Vagina (tissue), 2 donors: Measurements from ENCODE around the gene PPIP5K1. TPM values are rescaled to one million over a fixed set of nuclear protein-coding genes. Genes with fewer than 3 reads are reported as not detected.
A peak's percentile ranks its signal among the peaks of the same experiment; 100 is the strongest.

Experiments
- DNase-seq, 2 donors: peaks; one replicate each; pipeline ENCODE4 v3.0.0-alpha.2; 2017; ENCODE audit errors: extremely low spot score in 2 of 2
- H3K27ac ChIP-seq: fragments of 200-600 bp; sonication (generic); one replicate; pipeline ENCODE4 v1.5.1; 2019
- H3K27me3 ChIP-seq: fragments of 200-600 bp; sonication (generic); one replicate; pipeline ENCODE4 v1.5.1; 2019
- H3K36me3 ChIP-seq, 2 donors: fragments of 200-600 bp; sonication (generic); one replicate each; pipeline ENCODE4 v1.5.1; 2017 to 2019
- H3K4me1 ChIP-seq: fragments of 200-600 bp; sonication (generic); one replicate; pipeline ENCODE4 v1.5.1; 2019
- H3K4me3 ChIP-seq, 2 donors: fragments of 200-600 bp; sonication (generic); 1 replicate in 1 of 2; 2 replicates in 1 of 2; pipeline ENCODE4 v1.5.1; 2016 to 2019
- H3K9me3 ChIP-seq: fragments of 200-600 bp; sonication (generic); one replicate; pipeline ENCODE4 v1.5.1; 2019
- POLR2A ChIP-seq, 2 donors: fragments of 450-650 bp; IDR thresholded peaks; one replicate each; pipeline ENCODE4 v1.6.1; 2017; ENCODE audit warnings: antibody characterized with exemption in 2 of 2, mild to moderate bottlenecking in 2 of 2, moderate library complexity in 2 of 2
- POLR2AphosphoS5 ChIP-seq, 2 donors: sonication (generic); formaldehyde crosslinking; IDR thresholded peaks; one replicate each; pipeline ENCODE4 v1.9.0; 2017; ENCODE audit warnings: antibody characterized with exemption in 2 of 2, mild to moderate bottlenecking in 2 of 2, low read depth in 1 of 2; ENCODE audit not compliant: insufficient read depth in 1 of 2
- intact Hi-C: fragments of 100-400 bp; cut with DNase I; formaldehyde crosslinking; loops from one replicate; pipeline ENCODE4 v1.15.1; 2023
- total RNA-seq: library from RNA; depleted of rRNA; stranded (reverse); fragments of >200 nt; gene quantifications from one replicate; pipeline ENCODE4 v1.2.3, GENCODE V29; 2016
- TF ChIP-seq, protein P1 (sequence below), 3 experiments: fragments of 450-650 bp in 2 of 3; fragments of 200-600 bp in 1 of 3; sonication (generic) in 1 of 3; IDR thresholded peaks; one replicate each; pipeline ENCODE4 v1.5.1; 2017 to 2019; ENCODE audit warnings: antibody characterized with exemption in 3 of 3, mild to moderate bottlenecking in 2 of 3, moderate library complexity in 2 of 3

The PPIP5K1 gene
- total RNA-seq, 1 donor from 2014 or later: 46.4 TPM

DNA sequence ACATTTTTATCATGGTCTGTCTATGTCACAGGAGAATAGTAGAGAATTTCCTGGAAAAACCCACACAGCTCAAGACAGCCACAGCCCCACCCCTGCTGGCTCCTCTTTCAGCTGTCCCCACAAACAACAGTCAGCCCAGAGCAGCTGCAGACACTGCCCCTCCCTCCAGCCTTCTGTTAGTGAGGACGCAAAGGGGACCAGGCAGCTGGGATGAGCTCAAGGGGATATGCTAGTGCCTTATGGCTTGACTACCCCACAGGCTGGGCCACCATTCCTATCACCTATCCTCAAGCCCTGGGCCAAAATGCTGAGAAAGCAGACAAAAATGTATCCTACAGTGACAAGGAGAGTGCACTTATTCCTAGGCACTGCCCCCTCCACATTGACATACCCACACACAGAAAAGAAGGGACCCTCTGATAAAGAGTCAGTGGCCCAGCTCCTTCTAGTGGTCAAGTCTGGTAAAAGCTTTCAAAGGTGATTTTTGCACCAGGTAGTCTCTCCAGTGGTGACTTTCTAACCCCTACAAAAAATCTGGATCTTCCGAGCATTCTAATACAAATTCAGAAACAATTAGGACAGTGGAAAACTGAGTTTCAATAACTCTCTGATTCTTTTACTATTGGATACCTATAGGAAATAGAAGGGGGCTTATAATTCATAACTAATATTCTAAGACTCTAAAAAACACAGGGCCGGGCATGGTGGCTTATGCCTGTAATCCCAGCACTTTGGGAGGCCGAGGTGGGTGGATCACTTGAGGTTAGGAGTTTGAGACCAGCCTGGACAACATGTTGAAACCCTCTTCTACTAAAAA is 75.6 kb downstream of the PPIP5K1 start:
- intact Hi-C loops: no loop called here
- H3K27ac ChIP-seq: peak overlapping the region; percentile 85

DNA sequence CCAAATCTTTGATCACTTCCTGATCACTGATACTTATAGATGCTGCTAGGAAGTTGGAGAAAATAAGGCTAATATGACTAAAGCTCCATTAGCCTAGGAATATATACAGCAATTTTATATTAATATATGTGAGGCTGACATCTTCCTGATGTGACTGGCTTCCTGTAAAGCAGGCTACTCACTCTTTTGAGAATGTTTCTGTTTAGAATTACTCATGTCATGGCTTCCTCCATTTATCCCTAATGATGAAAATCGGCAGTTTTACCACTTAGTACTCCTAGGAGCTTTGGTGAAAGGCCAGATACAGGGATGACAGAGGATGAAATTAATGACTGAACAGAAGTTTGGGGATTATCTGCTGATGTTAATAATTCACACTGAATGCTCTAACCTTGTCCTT is 76.5 kb downstream of the PPIP5K1 start:
- no peak overlapping the region for H3K4me3 ChIP-seq
- no peaks in the 10 kb centered on the region for H3K36me3 ChIP-seq
- TF ChIP-seq, protein P1, sequence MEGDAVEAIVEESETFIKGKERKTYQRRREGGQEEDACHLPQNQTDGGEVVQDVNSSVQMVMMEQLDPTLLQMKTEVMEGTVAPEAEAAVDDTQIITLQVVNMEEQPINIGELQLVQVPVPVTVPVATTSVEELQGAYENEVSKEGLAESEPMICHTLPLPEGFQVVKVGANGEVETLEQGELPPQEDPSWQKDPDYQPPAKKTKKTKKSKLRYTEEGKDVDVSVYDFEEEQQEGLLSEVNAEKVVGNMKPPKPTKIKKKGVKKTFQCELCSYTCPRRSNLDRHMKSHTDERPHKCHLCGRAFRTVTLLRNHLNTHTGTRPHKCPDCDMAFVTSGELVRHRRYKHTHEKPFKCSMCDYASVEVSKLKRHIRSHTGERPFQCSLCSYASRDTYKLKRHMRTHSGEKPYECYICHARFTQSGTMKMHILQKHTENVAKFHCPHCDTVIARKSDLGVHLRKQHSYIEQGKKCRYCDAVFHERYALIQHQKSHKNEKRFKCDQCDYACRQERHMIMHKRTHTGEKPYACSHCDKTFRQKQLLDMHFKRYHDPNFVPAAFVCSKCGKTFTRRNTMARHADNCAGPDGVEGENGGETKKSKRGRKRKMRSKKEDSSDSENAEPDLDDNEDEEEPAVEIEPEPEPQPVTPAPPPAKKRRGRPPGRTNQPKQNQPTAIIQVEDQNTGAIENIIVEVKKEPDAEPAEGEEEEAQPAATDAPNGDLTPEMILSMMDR (IDR thresholded peaks at IDR 0.05): no peak
- TF ChIP-seq POLR2AphosphoS5 (IDR thresholded peaks at IDR 0.05; ENCODE audit: insufficient read depth in 1 of 2, low read depth in 1 of 2): no peak
- TF ChIP-seq POLR2A (IDR thresholded peaks at IDR 0.05): no peak
- no peak for DNase-seq
- peaks cover 44% of the 10 kb centered on the region for H3K4me1 ChIP-seq
- intact Hi-C loops: no loop called here
- no peaks in the 10 kb centered on the region for H3K27me3 ChIP-seq
- peak overlapping the region; percentile 85 for H3K27ac ChIP-seq
- no peaks in the 10 kb centered on the region for H3K9me3 ChIP-seq

More for the DNA sequence above, 75.6 kb downstream of the PPIP5K1 start:
- TF ChIP-seq POLR2A (IDR thresholded peaks at IDR 0.05) (no peak), POLR2AphosphoS5 (IDR thresholded peaks at IDR 0.05; ENCODE audit: insufficient read depth in 1 of 2, low read depth in 1 of 2) (no peak)
- TF ChIP-seq, protein P1 (IDR thresholded peaks at IDR 0.05): no peak
- H3K27me3 ChIP-seq: no peaks in the 10 kb centered on the region
- H3K9me3 ChIP-seq: no peaks in the 10 kb centered on the region
- H3K36me3 ChIP-seq: no peaks in the 10 kb centered on the region
- no peak overlapping the region for H3K4me3 ChIP-seq
- DNase-seq: no peak
- peaks cover 44% of the 10 kb centered on the region for H3K4me1 ChIP-seq

DNA sequence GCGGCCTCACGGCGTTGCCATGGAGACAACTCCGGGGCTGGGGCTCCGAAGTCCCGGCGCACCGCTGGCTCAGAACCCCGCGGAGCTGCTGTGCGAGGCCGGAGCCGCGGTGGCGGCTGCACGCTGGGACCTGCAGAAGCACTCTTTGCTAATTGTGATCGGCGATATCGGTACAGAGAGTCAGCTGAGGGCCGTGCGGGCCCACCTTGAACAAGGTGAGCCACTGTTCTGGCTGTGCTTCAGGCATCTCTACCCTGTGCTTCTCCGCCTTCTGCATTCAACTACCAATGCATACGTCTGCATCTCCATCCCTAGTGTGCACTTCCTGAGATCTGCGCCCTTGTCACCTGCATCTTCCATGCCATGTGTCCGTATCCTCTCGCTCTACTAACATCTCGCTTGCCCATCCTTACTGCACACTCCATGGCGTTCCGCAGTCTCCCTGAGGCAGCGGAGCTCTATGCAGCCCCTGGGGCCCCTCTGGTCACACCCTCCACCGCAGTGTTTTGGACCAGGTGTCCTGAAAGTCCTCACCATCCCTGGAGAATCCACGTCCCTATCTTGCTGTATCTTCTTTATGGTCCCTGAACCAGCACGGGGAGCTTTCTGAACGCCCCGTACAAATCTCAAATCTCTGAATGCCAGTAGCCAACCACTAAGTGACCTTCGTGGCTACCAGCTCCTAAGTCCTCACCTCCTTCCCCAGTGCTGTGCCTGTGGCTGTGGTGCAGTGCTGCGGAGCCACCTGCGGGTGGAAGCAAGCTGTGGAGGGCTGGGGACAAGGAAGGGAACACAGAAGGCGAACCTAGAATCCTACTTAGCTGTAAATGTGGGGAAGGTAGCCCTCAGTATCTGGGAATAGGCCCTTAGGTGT is 78.8 kb downstream of the PPIP5K1 start:
- H3K4me1 ChIP-seq: peaks cover 36% of the 10 kb centered on the region
- peak overlapping the region; percentile 56 to 67 for H3K4me3 ChIP-seq
- H3K36me3 ChIP-seq: no peaks in the 10 kb centered on the region
- TF ChIP-seq, protein P1 (IDR thresholded peaks at IDR 0.05): no peak
- no peak for TF ChIP-seq POLR2AphosphoS5 (IDR thresholded peaks at IDR 0.05; ENCODE audit: insufficient read depth in 1 of 2, low read depth in 1 of 2)
- no peak for TF ChIP-seq POLR2A (IDR thresholded peaks at IDR 0.05)
- DNase-seq: no peak
- intact Hi-C loops: no loop called here
- H3K27ac ChIP-seq: peak overlapping the region; percentile 88
- H3K9me3 ChIP-seq: no peaks in the 10 kb centered on the region
- H3K27me3 ChIP-seq: no peaks in the 10 kb centered on the region

DNA sequence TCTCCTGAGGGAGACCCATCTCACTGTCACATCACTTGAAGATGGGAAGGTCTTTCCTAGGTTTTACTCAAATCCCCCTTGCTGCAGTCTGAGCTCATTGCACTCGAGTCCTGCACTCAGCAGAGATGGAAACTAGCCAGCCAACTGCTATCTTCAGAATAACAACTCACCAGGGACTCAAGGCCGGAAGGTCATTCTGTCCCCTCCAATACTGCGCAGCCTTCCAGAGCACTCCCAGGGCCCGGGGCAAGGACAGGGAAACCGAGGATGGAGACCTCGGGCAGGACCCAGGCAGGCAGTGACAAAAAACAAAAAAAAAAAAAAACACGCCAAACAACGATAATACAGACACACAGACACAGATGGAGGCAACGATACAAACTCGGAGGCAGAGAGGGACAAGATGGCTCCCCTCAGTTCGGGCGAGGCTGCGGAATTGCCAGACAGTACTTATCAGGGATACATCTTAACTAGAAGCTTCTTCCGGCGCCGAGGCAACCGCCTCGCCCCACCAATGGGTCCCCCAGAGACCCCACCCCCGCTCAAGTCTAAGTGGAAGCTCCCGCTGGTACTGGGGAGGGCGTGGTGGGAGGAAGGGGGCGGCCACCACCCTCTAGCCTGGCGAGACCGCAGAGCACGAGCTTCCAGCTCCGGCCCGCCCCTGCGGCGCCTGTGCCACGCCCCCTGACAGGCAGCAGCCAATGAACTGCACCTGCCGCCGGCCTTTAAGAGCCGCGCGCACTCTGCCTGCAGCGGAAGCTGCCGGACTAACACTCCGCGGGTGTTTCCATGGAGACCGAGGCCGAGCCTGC is 79.6 kb downstream of the PPIP5K1 start:
- DNase-seq: peak in 1 of 2 donors; percentile 99
- H3K27me3 ChIP-seq: no peaks in the 10 kb centered on the region
- TF ChIP-seq, protein P1 (IDR thresholded peaks at IDR 0.05): no peak
- TF ChIP-seq POLR2AphosphoS5 (IDR thresholded peaks at IDR 0.05; ENCODE audit: insufficient read depth in 1 of 2, low read depth in 1 of 2): peak; percentile 90 to 93
- TF ChIP-seq POLR2A (IDR thresholded peaks at IDR 0.05): peak in 1 of 2 donors; percentile 45
- H3K9me3 ChIP-seq: no peaks in the 10 kb centered on the region
- H3K4me3 ChIP-seq: peak overlapping the region; percentile 56 to 67
- no peaks in the 10 kb centered on the region for H3K36me3 ChIP-seq
- peak overlapping the region; percentile 88 for H3K27ac ChIP-seq
- peaks cover 29% of the 10 kb centered on the region for H3K4me1 ChIP-seq
- intact Hi-C loops: no loop called here
